GM21528 (cell line): ENCODE data around the gene PBX1.

Experiments
- ATAC-seq: cut with Tn5 transposase; IDR thresholded peaks from one replicate; pipeline ENCODE4 v1.9.1; 2021; ENCODE audit warnings: mild to moderate bottlenecking, moderate library complexity; ENCODE audit not compliant: unreplicated experiment, low FRiP score

Gene PBX1

GRCh38 chr1:164712131-164713036, 153.4 kb downstream of the PBX1 start:
- ATAC-seq, result no peak

- no peak for ATAC-seq
These were observed 154.6 kb downstream of the PBX1 start for GRCh38 chr1:164713456-164714207.

- peak; percentile 68 for ATAC-seq
These were observed 158.2 kb downstream of the PBX1 start for GRCh38 chr1:164716992-164717703.

- ATAC-seq, result no peak
These were observed 159.8 kb downstream of the PBX1 start for GRCh38 chr1:164718821-164719220.

GRCh38 chr1:164719676-164720439, 160.9 kb downstream of the PBX1 start:
- no peak for ATAC-seq

- no peak for ATAC-seq
These were observed 161.7 kb downstream of the PBX1 start for GRCh38 chr1:164720440-164721227.

GRCh38 chr1:164721228-164721496, 162.2 kb downstream of the PBX1 start:
- ATAC-seq, result no peak

GRCh38 chr1:164723296-164723798, 164.4 kb downstream of the PBX1 start:
- ATAC-seq, result no peak

GRCh38 chr1:164725401-164725800, 166.4 kb downstream of the PBX1 start:
- ATAC-seq, result no peak

GRCh38 chr1:164726235-164726634, 167.3 kb downstream of the PBX1 start:
- no peak for ATAC-seq

- ATAC-seq, result no peak
These were observed 169.7 kb downstream of the PBX1 start for GRCh38 chr1:164728719-164729118.

GRCh38 chr1:164731161-164731876, 172.3 kb downstream of the PBX1 start:
- ATAC-seq, result no peak

GRCh38 chr1:164733070-164733469, 174.1 kb downstream of the PBX1 start:
- no peak for ATAC-seq

- ATAC-seq, result no peak
These were observed 174.8 kb downstream of the PBX1 start for GRCh38 chr1:164733734-164734133.

GRCh38 chr1:164735315-164736052, 176.5 kb downstream of the PBX1 start:
- no peak for ATAC-seq

GRCh38 chr1:164736137-164736536, 177.2 kb downstream of the PBX1 start:
- no peak for ATAC-seq

- ATAC-seq, result no peak
These were observed 180.2 kb downstream of the PBX1 start for GRCh38 chr1:164739189-164739588.

- no peak for ATAC-seq
These were observed 181.1 kb downstream of the PBX1 start for GRCh38 chr1:164740000-164740526.
